Daoy (cell line): ENCODE measurements around the gene GPR15LG. TPM values are rescaled to one million over a fixed set of nuclear protein-coding genes. Genes with fewer than 3 reads are reported as not detected.

Experiments
- DNase-seq: peaks from one replicate; pipeline ENCODE4 v3.0.0-alpha.2; 2015; ENCODE audit warnings: low read depth
- total RNA-seq: library from RNA; depleted of rRNA; stranded (reverse); fragments of >200 nt; shearing (Covaris generic); gene quantifications from 2 replicates; pipeline ENCODE4 v1.2.3, GENCODE V29; 2014; rRNA removed

The GPR15LG gene
- total RNA-seq, 1 experiment from 2014 or later: not detected

- DNase-seq: no peak
Observed at GRCh38 chr10:84214046-84214572, 40.5 kb downstream of the GPR15LG start.

- peak; percentile 9 for DNase-seq
Observed at GRCh38 chr10:84214612-84215235, 41.1 kb downstream of the GPR15LG start.

- DNase-seq: no peak
Observed at GRCh38 chr10:84216834-84217233, 43.2 kb downstream of the GPR15LG start.

- DNase-seq: no peak
Observed at GRCh38 chr10:84217746-84218145, 44.1 kb downstream of the GPR15LG start.

GRCh38 chr10:84221916-84222315 is 48.3 kb downstream of the GPR15LG start:
- no peak for DNase-seq

GRCh38 chr10:84224411-84225028 is 50.9 kb downstream of the GPR15LG start:
- DNase-seq: no peak

- DNase-seq: no peak
Observed at GRCh38 chr10:84225427-84226173, 52.0 kb downstream of the GPR15LG start, which contains the start of gene LRIT2. Gene LRIT2 (minus strand): TSS chr10:84225544. CDS start chr10:84225520, 24 bp downstream.

- no peak for DNase-seq
Observed at GRCh38 chr10:84226616-84227015, 53.0 kb downstream of the GPR15LG start.

GRCh38 chr10:84227810-84228209 is 54.2 kb downstream of the GPR15LG start:
- no peak for DNase-seq

- no peak for DNase-seq
Observed at GRCh38 chr10:84230359-84230758, 56.8 kb downstream of the GPR15LG start.

GRCh38 chr10:84232376-84232775 is 58.8 kb downstream of the GPR15LG start:
- no peak for DNase-seq

GRCh38 chr10:84233940-84234339 is 60.3 kb downstream of the GPR15LG start:
- no peak for DNase-seq

GRCh38 chr10:84234479-84234878 is 60.9 kb downstream of the GPR15LG start:
- no peak for DNase-seq

Other genes starting within 250 kb of the GPR15LG start
- 171 and 179 TPM in 2 replicates for gene GHITM, start 34.3 kb upstream of the GPR15LG start, total RNA-seq
- gene CDHR1, start 20.7 kb downstream of the GPR15LG start, total RNA-seq: not detected in 2 replicates
- gene LRIT2, start 51.7 kb downstream of the GPR15LG start, total RNA-seq: not detected in 2 replicates
- gene LRIT1, start 67.7 kb downstream of the GPR15LG start, total RNA-seq: not detected in 2 replicates
- not detected in 2 replicates for gene RGR, start 71.3 kb downstream of the GPR15LG start, total RNA-seq
- gene CCSER2, start 154.8 kb downstream of the GPR15LG start, total RNA-seq: 10.4 and 11.5 TPM in 2 replicates